HUES64 (cell line): ENCODE results near the gene PSMB11.

Experiments used
- H3K27ac ChIP-seq: 2 replicates; pipeline ENCODE4 v1.7.0; 2013; ENCODE audit warnings: low read depth, low read length, inconsistent platforms
- H3K27me3 ChIP-seq: 2 replicates; pipeline ENCODE4 v1.6.1; 2013; ENCODE audit warnings: mild to moderate bottlenecking, low read length; ENCODE audit not compliant: insufficient read depth
- H3K36me3 ChIP-seq: 2 replicates; pipeline ENCODE4 v1.6.1; 2013; ENCODE audit warnings: mild to moderate bottlenecking, low read length; ENCODE audit not compliant: insufficient read depth
- H3K4me1 ChIP-seq: 2 replicates; pipeline ENCODE4 v1.6.1; 2013; ENCODE audit warnings: mild to moderate bottlenecking, low read length, moderate library complexity; ENCODE audit not compliant: insufficient read depth
- H3K4me3 ChIP-seq: 2 replicates; pipeline ENCODE4 v1.5.1; 2013; ENCODE audit warnings: mild to moderate bottlenecking, low read length, moderate library complexity
- H3K9ac ChIP-seq: 2 replicates; pipeline ENCODE4 v1.6.1; 2013; ENCODE audit warnings: mild to moderate bottlenecking, low read depth, low read length
- H3K9me3 ChIP-seq: 2 replicates; pipeline ENCODE4 v1.6.1; 2013; ENCODE audit warnings: low read depth, low read length; ENCODE audit not compliant: insufficient read depth
- WGBS: fragments of 150-250, 120-280 bp; methylation state at CpG from one replicate; pipeline ENCODE4 v1.1.7; 2013; ENCODE audit warnings: missing lambda C conversion rate; 5-methylcytosine and 5-hydroxymethylcytosine counted together

PSMB11 gene

DNA sequence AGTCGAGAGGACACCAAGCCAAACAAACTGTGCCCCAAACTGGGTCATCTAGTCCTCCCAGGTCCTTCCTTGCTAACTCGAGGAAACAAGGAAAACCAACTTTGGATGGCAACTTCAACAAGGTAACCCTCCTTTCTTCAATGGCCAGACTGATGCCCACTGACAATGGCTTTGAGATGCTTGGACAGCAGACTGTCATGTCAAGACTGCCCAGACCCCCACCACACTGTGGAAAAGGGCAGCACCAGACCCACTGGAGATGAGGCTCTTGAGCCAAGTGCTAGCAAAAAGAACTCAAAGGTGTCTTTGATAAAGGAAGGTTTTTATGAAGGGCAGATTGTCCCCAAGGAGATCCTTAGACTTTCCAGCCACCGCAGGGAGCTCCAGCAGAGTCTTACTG is 24.4 kb downstream of the PSMB11 start:
- H3K9me3 ChIP-seq: no peaks in the 10 kb centered on the region
- H3K4me3 ChIP-seq: no peak overlapping the region
- no peaks in the 10 kb centered on the region for H3K27me3 ChIP-seq
- 91% methylated on average over 3 of the region's 3 CpGs for WGBS
- peaks cover 13% of the 10 kb centered on the region for H3K4me1 ChIP-seq
- peaks cover 75% of the 10 kb centered on the region for H3K36me3 ChIP-seq
- H3K27ac ChIP-seq: peak overlapping the region; percentile 17; the same call in 1 of the 2 replicates
- no peak overlapping the region for H3K9ac ChIP-seq

DNA sequence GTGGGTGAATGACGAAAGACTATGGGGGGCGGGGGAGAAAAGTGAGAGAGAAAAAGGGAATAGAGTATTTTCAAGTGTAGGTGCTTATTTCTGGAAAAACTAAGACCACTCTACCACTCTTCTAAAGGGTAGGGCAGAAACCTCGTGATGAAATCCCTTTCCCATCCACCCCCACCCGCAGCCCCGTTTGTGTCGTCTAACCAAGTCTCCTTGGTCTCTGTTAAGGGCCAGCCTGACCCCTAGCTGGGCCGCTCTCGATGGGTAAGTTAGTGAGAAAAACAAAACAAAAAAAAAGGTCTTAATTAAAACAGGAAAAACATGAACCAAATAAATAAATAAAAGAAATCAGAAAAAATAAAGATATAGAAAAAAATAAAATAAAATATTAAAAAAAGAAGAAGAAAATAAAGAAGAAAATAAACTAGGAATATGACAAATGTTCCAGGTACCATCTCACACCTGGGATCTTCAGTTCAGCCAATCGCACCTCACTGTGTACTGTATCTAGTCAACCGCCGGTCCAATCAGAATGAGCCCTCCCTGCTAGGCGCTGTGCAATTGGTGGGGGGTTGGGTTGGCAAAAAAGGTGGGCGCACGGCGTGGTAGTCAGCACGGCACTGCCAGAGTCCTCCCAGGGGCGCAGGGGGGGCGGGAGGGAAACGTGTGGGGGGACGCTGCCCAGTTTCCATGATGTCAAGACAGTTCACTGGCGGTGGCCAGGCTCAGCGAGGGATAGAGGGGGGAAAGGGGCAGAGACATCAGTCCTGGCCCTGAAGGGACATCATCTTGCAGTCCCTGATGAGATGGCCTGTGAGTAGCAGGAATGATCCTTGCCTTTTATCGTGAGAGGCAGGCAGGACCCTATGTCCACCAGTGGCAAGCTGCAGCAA is 25.1 kb downstream of the PSMB11 start:
- Histone ChIP-seq H3K4me3 (no peak overlapping the region), H3K4me1 (peaks cover 19% of the 10 kb centered on the region), H3K36me3 (peaks cover 72% of the 10 kb centered on the region), H3K9ac (no peak overlapping the region), H3K9me3 (no peaks in the 10 kb centered on the region), H3K27me3 (no peaks in the 10 kb centered on the region), H3K27ac (no peak overlapping the region)
- 97% methylated on average over 20 of the region's 23 CpGs for WGBS

DNA sequence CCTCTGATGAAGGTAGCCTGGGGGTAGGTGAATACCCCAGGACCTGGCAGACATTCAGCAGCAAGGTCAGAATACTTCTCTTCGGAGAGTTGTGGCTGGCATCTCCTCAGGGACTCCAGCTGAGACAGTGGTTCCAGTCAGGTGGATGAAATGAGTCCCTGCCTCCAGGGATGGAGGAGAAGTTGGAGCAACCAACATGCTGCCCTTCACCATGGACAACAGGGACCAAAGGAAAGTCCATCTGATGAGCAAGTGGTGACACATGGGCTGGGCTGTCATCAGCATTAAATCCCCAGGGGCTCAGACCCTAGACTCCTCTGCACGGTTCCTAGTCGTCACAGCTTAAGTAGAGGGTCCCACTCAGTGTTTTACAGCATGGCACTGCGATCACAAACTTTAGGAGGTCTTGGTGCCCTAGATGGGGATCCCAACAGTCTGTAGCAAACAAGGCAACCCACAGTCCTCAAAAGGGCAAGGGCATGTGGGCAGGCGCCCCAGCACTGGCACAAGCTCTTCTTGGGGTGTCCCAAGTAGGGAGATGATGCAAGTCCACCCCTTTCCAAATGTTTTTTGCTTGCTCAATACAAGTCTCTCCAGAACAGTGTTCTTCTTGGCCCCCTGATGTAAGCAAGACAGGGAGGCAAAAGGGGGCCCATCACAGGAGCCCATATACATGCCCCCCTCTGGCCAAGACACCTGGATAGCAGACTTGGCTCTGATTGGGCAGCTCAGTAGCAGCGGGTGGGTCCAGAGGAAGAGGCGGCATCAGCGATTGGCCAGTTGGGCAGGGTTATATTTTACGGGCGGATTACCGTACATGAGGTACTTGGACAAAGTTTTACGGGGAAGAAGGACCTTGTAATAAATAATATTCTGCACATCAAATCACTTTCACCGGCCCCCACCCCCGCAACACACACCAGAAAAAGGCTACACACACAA is 26.1 kb downstream of the PSMB11 start:
- peaks cover 72% of the 10 kb centered on the region for H3K36me3 ChIP-seq
- H3K4me3 ChIP-seq: peak overlapping the region; percentile 8; the same call in 1 of the 2 replicates
- H3K9me3 ChIP-seq: no peaks in the 10 kb centered on the region
- H3K9ac ChIP-seq: no peak overlapping the region
- 93% methylated on average over 13 of the region's 14 CpGs for WGBS
- H3K27ac ChIP-seq: no peak overlapping the region
- no peaks in the 10 kb centered on the region for H3K27me3 ChIP-seq
- H3K4me1 ChIP-seq: peaks cover 23% of the 10 kb centered on the region

DNA sequence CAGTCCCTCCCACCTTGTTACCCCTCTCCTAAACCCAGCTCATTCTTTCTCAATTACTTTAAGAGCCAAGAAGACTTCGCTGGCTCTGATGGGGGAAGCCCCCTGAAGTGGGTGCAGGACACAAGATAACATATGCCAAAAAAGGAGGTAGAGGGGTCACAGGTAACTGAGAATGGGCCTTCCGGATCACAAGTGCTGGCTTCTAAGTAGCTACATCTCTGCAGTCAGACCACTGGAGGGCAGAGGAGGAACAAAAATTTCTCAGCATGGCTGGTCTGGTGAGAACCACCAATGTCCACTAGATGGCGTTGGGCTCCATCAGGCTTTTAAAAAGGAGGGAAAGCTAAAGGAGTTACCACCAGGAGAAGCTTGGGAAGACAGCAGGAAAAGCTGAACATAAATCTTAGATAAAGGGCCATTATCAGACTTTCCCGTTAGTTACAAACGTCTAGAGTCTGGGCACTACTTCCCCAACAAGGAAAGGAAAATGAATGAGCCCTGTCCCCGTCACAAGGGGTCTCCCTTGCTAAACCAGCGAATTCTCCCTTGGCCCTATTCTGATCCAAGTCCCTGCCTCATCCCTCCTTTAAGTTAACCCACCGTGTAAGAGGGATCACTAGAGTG is 26.9 kb downstream of the PSMB11 start:
- Histone ChIP-seq H3K27ac (peak overlapping the region; percentile 55), H3K9me3 (no peaks in the 10 kb centered on the region), H3K36me3 (peaks cover 72% of the 10 kb centered on the region), H3K9ac (no peak overlapping the region), H3K27me3 (no peaks in the 10 kb centered on the region), H3K4me1 (peaks cover 23% of the 10 kb centered on the region), H3K4me3 (peak overlapping the region; percentile 8; the same call in 1 of the 2 replicates)
- WGBS: 38% methylated on average over 8 of the region's 8 CpGs

DNA sequence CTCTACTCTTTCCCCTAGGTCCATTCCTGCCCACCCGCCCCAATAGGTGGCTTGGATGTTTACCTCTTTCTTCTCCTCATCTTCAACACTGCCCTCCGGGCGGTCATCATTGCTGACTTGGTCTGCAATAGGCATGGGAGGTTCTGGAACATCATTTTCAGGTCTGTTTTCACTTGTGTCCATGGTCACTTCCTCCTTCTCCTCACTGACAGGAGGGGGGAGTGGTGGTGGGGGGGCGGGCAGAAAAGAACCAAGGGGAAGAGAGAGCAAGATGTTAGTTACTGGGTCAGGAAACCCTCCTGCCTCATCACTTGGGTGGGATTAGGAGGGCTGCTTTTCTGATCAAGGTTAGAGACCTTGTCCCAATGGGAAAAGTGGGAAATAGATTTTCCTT is 27.4 kb downstream of the PSMB11 start:
- 73% methylated on average over 3 of the region's 4 CpGs for WGBS
- Histone ChIP-seq H3K27me3 (no peaks in the 10 kb centered on the region), H3K4me3 (peak overlapping the region; percentile 88), H3K36me3 (peaks cover 72% of the 10 kb centered on the region), H3K9ac (no peak overlapping the region; the same call in 1 of the 2 replicates), H3K4me1 (peaks cover 23% of the 10 kb centered on the region), H3K9me3 (no peaks in the 10 kb centered on the region), H3K27ac (peak overlapping the region; percentile 55)

DNA sequence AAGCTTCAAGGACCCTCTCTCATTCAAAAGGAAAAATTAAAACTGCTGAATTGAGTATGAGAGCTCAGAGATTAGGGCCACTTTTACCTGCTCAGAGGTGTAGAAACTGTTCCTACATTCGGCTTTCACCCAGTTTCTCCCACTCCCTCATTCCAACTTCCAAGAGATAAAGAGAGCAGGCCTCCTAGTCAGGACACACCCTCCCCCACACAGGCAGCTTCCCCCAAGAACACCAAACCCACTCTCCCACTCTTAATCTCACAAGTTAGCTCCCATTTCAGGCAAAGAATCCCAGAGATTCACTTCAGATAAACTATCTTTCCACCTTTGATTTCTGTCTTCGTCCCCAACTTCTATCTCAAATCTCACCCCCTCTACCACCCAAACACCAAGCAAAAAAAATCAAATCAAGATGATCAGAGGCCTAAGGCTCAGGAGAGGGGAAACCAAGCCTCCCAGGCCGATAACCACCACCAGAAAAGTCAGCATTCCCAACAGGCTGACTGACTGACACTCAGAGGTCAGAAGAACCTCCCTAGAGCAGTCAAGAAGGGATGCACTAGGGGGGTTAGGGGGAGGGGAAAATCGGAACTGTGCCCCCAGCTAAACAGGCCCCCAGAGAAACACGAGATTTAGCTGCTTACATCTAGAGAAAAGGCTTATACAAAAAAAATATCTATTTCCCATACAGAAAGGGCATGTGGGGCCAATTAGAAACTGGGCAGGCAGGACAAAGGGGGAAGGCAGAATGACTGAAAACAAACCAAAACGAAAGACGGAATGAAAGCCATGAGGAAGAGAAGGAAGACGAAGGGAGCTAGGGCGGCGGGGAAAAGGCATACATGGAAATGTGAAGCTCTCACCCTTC is 28.5 kb downstream of the PSMB11 start:
- Histone ChIP-seq H3K9me3 (no peaks in the 10 kb centered on the region), H3K27me3 (no peaks in the 10 kb centered on the region), H3K27ac (peak overlapping the region; percentile 80), H3K4me3 (peak overlapping the region; percentile 88), H3K36me3 (peaks cover 72% of the 10 kb centered on the region), H3K9ac (peak overlapping the region; percentile 95), H3K4me1 (peaks cover 23% of the 10 kb centered on the region)
- WGBS: 10% methylated on average over 9 of the region's 10 CpGs

DNA sequence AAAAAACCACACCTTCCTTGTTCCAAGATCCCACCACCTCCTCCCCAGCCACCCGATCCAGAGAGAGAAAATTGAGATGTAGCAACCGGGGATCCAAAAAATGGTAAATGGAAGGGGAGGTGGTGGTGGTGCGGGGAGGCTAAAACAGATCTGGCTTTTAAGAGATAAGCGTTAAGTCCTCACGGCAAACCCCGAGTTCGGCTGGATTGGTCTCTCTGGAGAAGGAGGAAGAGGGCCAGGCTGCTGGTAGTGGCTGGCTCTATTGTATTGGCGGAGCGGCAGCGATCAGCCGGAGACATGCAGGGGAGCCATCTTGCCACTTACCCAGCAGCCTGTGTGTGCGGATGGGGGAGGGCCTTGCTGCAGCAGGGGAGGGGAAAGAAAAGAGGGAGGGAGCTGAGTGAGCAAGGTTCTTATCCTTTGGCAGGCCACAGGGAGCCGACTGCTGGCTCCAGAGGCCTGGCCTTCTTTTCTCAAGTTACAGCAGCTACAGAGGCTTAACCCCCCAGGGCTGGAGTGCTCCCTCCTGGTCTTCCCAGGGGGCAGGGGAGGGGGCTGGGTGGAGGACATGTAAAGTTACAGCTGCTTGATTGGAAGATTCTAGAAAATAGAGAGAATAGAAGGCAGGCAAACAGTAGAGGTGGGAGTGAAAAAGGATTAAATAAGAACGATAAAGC is 29.4 kb downstream of the PSMB11 start:
- Histone ChIP-seq H3K27ac (peak overlapping the region; percentile 80), H3K36me3 (peaks cover 72% of the 10 kb centered on the region)
- WGBS: 2% methylated on average over 14 of the region's 14 CpGs

DNA sequence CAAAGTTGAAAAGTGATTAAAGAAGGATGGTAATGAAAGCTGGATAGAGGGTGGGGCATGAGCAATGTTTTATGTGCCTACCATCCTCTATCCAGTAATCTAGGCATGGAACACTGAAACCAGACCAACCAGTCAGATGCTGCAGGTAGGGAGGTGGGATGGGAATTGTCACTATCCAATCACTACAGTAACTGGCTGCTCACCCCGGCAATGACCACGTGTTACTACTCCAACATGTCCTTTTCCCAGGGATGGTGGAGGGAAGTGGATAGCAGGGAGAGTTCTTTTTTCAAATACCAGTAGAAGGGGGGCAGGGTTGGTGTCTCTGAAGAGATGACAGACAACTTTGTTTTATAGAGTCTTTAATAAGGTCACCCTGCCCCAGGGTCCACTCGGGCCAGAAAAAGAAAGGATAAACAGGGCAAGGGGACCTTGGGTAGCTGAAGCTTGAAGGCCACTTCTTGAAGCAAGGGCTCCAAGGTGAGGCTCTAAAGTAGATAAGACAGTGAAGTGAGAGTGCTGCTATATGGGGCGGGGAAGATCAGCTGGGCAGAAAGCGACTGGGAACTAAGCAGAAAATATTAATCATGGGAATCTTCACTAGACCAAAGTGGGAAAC is 30.0 kb downstream of the PSMB11 start:
- Histone ChIP-seq H3K9me3 (no peaks in the 10 kb centered on the region), H3K27ac (peak overlapping the region; percentile 29; the same call in 1 of the 2 replicates), H3K4me3 (peak overlapping the region; percentile 88), H3K36me3 (peaks cover 72% of the 10 kb centered on the region), H3K27me3 (no peaks in the 10 kb centered on the region), H3K9ac (no peak overlapping the region), H3K4me1 (peaks cover 23% of the 10 kb centered on the region)
- 82% methylated on average over 3 of the region's 5 CpGs for WGBS

More for the DNA sequence above, 29.4 kb downstream of the PSMB11 start:
- H3K4me3 ChIP-seq: peak overlapping the region; percentile 88
- no peaks in the 10 kb centered on the region for H3K27me3 ChIP-seq
- peaks cover 23% of the 10 kb centered on the region for H3K4me1 ChIP-seq
- H3K9ac ChIP-seq: peak overlapping the region; percentile 95
- no peaks in the 10 kb centered on the region for H3K9me3 ChIP-seq

DNA sequence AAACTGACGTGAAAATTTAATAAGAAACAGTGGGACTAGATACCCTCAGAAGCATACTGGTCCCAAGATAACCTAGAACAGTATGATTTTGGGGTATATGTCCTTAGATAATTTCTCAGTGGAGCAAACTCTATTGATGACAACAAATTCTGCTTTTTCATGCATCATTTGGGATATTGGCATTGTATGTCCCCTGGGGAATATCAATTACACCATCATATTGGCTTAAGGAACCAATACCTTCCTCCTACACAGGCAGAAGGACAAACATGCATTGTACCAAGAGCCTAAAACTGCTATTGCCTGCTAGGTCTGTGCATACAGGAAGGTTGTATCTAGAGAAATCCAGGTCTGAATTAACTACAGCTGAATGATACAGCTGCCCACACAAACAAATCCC is 32.9 kb downstream of the PSMB11 start:
- Histone ChIP-seq H3K27me3 (no peaks in the 10 kb centered on the region), H3K9me3 (no peaks in the 10 kb centered on the region), H3K36me3 (peaks cover 79% of the 10 kb centered on the region), H3K27ac (no peak overlapping the region), H3K9ac (no peak overlapping the region), H3K4me1 (peaks cover 17% of the 10 kb centered on the region), H3K4me3 (no peak overlapping the region)
- 86% methylated on average over 1 of the region's 1 CpG for WGBS
